Raji (cell line): ENCODE measurements around the gene PSAPL1.

ENCODE experiments used
- POLR2A ChIP-seq: IDR thresholded peaks from 2 replicates; pipeline ENCODE4 v1.6.1; 2011; ENCODE audit warnings: low read depth, low read length, control low read depth; ENCODE audit not compliant: insufficient read depth

The PSAPL1 gene

GRCh38 chr4:7465017-7465416 is 30.3 kb upstream of the PSAPL1 start:
- no peak for TF ChIP-seq POLR2A

GRCh38 chr4:7464259-7464655 is 29.5 kb upstream of the PSAPL1 start:
- no peak for TF ChIP-seq POLR2A

GRCh38 chr4:7463566-7464258 is 29.0 kb upstream of the PSAPL1 start:
- no peak for TF ChIP-seq POLR2A

GRCh38 chr4:7462509-7462971 is 27.8 kb upstream of the PSAPL1 start:
- no peak for TF ChIP-seq POLR2A

- no peak for TF ChIP-seq POLR2A
These were observed 26.5 kb upstream of the PSAPL1 start for GRCh38 chr4:7461230-7461629.

GRCh38 chr4:7460566-7460965 is 25.8 kb upstream of the PSAPL1 start:
- TF ChIP-seq POLR2A = no peak

- TF ChIP-seq POLR2A = no peak
These were observed 24.7 kb upstream of the PSAPL1 start for GRCh38 chr4:7459471-7459870.

GRCh38 chr4:7458477-7458876 is 23.7 kb upstream of the PSAPL1 start:
- TF ChIP-seq POLR2A = no peak

- TF ChIP-seq POLR2A = no peak
These were observed 23.3 kb upstream of the PSAPL1 start for GRCh38 chr4:7458066-7458425.

GRCh38 chr4:7457201-7458065 is 22.7 kb upstream of the PSAPL1 start:
- TF ChIP-seq POLR2A = no peak

GRCh38 chr4:7451800-7452199 is 17.1 kb upstream of the PSAPL1 start:
- TF ChIP-seq POLR2A = no peak

GRCh38 chr4:7451434-7451789 is 16.7 kb upstream of the PSAPL1 start:
- no peak for TF ChIP-seq POLR2A

GRCh38 chr4:7450775-7451433 is 16.2 kb upstream of the PSAPL1 start:
- TF ChIP-seq POLR2A = no peak

- TF ChIP-seq POLR2A = no peak
These were observed 13.3 kb upstream of the PSAPL1 start for GRCh38 chr4:7448036-7448435.

GRCh38 chr4:7447236-7447635 is 12.5 kb upstream of the PSAPL1 start:
- TF ChIP-seq POLR2A = no peak

GRCh38 chr4:7444731-7445130 is 10.0 kb upstream of the PSAPL1 start:
- no peak for TF ChIP-seq POLR2A
